GM21526 (cell line): ENCODE data around the gene FGF12.

ENCODE experiments used
- ATAC-seq: cut with Tn5 transposase; IDR thresholded peaks from one replicate; pipeline ENCODE4 v1.9.1; 2021; ENCODE audit warnings: moderate library complexity; ENCODE audit not compliant: unreplicated experiment, low FRiP score

FGF12 gene

DNA sequence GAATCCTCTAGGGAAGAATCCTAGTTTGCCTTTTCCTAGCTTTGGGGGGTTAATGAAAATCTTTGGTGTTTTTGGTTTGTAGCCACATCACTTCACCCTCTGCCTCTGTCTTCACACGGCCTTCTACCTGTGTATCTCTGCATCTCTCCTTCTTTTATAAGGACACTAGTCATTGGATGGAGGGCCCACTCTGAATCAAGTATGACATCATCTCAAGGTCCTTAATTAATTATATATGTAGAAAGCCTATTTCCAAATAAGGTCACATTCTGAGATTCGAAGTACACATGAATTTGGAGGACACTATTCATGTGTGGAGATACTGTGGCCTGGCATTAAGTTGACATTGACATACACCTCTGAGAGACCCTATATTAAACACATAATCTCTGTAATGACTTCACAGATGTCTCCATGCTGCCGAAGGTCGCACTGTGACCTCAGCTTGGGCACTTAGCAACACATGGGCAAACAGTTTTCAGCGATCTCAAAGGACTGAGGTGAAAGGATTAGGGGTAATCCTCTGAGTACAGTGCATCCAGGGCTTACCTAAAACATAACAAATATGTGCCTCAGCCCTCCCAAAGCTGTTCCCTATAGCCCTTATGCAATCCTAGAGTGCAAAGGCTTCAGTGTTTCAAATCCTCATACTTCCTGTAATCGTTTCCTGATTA lies 446.0 kb downstream of the FGF12 start:
- no peak for ATAC-seq

DNA sequence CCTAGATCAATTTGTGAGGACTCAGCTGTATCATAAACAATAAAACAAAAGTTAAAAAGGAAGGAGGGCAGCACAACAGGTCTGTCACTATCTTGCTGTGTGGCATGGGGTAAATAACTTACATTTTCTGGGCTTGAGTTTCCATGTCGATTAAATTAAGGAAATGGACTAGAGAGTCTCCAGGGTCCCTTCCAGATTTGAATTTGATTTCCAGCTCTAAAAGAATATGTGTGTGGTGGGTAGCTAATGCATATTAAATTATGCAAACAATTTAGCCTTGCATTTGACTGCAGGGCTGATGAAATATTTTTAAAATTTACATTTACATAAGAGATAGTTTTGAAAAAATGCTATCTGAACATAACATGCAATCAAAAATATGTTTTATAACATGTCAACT lies 447.7 kb downstream of the FGF12 start:
- ATAC-seq, result no peak

DNA sequence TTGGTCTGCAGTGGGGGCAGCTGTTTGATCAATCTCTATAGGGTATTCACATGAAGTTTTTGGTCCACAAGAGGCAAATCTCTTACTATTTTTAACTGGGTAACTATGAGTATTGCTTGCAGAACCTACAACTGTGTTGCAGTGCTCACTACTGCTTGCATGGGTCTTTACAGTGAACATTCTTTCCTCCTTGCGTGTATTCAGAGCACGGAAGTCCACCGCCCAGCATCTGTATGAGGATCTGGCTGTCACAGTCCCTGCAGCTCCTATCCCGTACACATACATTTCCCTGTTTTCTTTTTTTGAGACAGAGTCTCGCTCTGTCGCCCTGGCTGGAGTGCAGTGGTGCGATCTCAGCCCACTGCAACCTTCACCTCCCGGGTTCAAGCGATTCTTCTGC lies 449.9 kb downstream of the FGF12 start:
- ATAC-seq, result no peak

DNA sequence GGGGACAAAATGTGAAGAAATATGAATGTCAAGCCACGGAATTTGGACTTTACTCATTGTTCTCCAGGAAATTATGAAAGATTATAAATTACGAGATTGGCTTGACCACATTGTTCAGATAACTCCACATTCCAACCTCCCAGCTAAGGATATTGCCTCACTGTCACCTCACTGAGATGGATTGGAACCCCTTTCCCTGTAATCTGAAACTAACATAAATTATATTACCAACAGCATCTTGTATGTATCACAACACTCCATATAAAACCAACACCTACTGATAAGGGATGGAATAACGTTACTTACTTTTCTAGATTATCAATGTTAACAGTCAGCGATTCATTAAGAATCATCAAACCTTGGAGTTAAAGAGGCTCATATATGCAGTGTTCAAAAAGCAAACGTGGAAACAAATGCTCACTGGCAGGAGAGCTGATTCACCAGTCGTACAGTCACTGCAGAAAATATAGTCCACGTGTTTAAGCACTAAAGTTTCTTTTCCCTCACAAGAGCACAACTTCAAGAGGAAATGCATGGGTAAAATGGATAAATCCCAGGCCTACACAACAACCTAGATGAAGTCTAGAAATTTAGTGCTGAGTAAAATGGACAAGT lies 451.5 kb downstream of the FGF12 start:
- ATAC-seq, result no peak

DNA sequence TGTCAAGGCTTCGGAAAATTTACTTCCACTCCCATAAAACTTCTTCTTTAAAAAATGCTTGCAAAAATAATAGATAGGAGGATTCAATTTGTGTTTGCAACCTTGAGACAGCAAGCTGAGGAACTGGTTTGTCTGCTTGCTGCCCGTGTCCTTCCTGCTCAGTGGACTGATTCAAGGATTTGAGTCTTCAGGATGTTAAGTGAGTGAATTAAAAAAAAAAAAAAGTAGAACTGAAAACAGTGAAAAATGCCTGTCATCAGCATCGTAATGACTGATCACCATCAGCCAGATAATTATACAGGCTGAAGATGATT lies 453.7 kb downstream of the FGF12 start:
- no peak for ATAC-seq

DNA sequence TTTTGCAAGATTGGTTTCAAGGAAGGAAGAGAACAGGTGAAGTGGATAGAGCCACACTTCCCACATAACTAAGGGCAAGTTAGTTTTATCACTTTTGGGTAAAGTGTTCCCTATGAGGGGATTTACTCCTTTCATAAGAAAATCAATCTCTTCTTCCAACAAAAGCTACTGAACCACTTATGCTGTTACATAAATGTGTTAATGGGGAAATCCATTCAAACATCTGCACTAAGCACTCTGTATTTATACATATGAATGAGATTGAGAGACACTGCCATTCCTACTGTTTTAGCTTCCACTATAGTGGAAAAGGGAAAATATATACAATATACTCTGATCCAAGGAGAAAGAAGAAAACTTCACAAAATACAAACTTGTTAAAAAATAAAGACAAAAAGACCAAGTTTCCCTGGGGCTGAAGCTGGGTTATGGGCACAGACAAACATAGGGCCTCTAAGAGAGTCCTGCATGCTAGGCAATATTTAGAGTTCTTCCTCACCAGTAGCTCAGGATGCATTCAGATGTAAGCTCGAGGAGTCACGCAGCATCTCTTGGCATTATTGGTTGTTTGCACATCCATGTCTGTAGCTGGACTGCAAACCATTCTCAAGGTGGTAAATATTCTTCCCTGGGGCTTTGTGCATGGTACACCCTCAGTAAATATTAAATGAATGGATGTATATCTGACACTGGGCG lies 454.2 kb downstream of the FGF12 start:
- ATAC-seq, result no peak

DNA sequence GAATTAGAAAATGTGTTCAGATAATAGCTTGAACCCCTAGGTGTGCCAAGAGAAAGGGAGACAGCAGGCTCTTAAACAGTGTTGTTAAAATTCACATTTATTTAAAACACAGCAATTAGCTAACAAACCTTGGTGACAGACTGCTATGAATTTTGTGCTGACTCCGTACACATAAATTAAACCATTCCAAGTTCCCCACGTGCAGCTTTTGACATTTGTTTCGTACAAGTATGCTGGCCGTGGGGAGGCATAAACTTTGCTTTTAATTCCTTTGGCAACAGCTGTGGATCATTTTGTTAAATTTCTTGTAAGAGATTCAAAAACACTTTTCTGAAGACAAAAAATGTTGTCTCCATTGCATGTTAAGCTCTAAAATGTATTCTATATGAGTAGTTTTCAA lies 465.3 kb downstream of the FGF12 start:
- no peak for ATAC-seq

DNA sequence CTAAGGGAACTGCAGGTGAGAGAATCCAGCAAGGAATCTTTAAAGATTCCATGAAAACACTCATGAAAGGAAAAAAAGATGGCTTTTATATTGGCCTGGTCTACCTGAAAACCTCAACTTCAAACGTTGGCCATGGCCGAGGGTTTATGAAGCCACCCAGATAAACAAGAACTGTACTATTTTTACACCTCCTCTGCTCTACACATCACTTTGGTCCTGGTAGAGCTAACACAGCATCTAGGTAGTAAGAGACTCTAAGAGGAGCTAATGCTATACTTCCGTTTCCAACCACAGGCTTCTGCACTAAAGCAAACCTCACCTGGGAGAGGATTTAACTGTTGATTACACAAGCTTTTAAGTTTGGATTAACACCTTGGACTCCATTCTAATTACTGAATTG lies 466.2 kb downstream of the FGF12 start:
- no peak for ATAC-seq

DNA sequence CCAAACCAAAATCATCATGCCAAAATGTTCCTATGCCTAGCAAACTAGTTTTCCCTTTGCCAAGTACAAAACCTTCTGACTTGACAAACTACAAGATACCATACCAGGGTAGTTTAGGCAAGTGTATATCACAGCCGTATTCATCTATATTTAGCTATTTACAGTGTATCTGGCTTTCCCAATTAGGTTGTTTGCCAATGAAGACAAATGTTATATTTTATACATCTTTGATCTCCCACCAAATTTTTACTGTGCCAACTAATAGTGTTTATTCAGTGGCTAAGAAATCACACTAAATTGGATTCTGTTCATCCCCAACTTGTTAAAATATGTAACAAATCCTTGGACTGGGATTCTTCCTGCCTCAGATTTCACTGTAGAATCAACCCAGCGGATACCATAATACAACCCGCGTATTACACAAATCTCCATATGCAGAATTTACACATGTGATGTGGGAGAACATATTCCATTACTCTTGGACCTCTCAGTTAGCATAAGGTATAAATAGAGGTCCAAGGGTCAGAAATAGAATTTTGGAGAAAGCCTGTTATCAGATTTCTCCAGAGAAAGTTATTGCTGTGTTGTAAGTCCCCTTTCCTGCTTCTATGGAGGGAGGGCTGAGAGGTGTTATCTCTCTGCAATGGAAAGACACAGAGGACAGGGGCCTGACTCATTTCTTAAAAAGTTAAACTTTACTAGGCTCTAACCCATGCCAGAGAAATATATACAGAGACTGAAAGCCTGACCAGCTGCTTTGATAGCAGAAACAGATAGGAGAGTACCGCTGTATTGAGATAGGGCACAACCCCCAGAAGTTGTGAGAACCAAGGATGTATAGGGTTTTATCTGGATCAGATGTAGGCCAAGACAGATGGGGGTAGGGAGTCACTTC lies 467.0 kb downstream of the FGF12 start:
- ATAC-seq, result no peak

DNA sequence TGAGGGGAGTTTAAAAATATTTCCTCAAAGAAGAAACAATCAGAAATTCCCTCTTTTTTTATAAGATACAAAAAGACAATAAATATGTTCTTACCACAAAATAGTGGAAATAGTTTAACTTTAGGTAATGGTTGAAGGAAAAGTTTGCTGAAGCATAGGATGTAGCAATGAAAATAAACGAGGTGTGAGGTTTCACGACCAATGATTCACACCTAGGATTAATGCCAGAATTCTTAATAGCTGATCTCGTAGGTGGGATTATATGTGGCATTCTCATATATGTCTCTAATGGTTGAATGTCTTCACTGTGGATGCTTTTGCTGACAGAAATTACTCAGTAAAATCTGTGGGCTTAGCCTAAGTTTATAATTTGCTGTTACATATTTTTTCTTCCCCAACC lies 467.7 kb downstream of the FGF12 start:
- no peak for ATAC-seq

DNA sequence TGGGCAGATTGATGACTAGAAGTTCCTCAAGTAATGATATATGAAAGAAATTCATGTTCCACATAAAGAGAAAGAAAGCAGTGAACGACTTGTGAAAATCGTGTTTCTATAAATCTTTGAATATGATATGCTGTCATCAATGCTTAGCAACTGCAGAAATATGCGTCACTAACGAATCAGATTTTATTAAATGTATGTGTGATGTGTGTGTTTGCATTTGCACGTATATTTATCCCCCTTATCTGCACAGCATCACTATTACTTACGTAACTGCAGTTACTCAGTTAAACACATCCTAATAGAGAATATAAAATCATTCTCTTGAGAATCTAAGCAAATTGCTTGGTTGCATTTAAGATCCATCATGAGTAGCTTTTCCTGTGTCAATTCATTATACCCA lies 468.6 kb downstream of the FGF12 start:
- no peak for ATAC-seq

DNA sequence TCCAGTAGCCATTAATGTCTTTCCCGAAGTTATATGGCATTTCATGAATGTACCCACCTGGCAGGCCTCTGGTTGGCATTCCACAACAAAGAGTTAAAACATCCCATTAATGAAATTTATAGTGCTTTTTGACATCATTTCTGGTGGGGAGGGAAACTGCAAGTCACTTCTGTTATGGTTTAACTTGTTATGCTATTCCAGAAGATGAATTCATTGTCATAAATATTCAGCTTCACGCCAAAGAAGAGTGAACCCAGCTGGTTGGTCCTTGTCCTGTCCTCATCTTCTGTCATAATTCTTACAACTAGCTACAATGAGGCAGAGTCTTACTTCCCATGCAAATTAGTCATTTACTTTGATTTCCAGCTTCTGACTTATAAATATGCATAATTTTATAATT lies 471.5 kb downstream of the FGF12 start:
- no peak for ATAC-seq

DNA sequence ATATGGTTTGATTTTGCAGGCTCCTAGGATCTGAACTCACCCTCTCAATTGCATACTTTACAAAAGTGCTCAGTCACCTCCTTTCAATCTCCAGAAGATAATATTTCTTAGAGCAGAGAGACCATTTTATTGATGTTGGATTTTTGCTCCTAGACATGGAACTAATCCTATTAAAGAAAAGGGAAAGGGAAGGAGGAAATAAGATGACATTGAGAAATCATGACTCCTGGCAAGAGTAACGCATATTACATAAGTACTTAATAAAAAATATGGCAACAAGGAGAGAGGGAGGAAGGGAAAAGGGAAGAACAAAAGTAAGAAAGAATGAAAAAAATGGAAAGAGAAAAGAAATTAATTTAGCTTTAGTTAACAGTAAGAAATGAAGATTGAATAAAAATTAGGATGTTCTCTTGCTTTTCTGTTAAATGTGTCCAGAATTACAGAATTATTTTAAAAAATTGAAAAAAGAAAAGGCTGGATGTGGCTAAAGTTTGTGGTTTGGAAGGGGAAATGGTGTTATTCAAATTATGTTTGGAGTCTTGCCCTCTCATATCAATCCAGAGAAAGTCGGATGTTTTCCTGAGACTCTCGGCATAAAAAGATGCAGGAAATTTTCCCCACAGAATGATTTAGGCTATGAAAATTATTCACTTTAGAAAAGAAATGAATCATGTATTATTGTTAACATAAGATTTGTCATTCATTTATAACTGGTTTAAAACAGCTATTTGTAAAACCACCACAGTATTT lies 474.0 kb downstream of the FGF12 start:
- no peak for ATAC-seq

DNA sequence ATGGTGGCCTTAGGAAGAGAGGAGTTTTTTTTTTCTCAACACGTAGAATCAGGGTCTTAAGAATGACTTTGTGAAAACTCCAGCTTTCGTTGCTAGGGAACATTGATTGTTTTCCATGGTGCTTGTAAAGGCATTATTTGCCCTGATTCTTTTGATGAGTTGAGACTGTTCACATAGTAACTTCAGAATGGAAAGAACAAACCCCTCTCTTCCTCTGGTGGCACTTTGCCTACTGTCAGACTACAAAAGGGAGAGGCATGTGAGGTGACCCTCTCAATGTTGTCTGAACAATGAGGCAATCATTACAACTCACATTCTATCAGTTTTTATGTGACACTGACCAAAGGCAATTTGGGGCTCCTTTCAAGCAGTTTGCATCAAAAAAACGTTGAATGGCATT lies 477.8 kb downstream of the FGF12 start:
- no peak for ATAC-seq

DNA sequence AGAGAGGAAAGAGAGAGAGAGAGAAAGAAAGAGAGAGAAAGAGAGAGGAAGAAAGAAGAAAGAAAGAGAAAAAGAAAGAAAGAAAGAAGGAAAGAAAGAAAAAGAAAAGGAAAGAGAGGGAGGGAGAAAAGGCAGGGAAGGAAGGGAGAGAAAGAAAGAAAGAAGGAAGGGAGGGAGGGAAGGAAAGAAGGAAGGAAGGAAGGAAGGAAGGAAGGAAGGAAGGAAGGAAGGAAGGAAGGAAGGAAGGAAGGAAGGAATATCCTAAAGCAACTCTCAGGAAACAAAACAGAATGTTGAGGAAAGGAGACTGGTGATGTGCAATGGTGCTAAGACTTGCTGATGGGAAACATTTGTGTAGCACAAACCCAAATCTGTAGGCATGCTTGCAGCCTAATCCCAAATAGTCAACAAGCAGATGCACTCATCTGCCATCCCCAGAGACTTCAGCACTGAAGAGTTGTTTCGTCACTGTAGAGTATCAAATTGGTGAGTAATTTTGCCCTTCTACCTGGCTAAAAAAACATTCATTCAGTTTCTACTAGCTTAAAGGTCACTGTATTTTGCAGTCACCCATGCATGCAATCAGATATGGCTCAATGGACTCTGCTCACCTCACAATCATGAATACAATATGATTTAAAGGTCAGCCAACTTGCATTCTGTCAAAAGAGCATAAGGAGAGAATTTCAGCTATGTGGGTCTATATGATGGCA lies 480.3 kb downstream of the FGF12 start:
- no peak for ATAC-seq

DNA sequence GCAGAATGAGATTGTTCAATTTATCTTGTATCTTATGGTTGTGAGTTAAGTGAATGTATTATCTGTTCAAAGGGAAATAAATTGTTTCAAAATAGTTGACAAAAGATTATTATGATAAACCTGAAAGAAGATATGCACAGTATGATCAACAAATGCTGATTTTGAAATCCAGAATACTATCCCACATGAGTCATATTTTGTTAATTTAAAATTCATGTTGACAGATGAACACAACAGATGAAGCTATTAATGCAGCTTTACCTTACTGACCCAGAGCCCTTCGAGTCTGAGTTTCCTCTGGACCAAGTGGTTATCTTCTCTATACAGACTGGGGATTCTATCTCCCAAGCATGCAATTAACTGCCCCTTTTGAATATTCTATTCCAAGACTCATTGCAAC lies 482.8 kb downstream of the FGF12 start:
- no peak for ATAC-seq

DNA sequence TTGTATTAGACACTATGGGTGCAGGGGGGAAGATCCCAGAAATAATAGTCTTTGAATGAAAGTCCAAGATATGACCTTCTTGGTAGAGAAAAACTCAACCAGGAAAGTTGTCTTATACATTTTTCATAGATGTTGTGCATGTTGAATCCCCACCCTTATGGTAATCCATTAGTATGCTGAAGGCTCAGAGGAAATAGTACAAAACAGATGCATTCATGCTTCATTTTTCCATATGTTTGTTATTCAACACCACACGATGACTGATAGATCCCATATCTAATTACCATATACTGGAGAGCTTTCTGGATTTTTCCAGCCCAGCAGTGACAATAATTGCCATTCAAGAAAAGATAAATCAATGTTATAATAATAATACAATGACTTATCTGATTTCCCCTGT lies 487.4 kb downstream of the FGF12 start:
- ATAC-seq, result no peak

DNA sequence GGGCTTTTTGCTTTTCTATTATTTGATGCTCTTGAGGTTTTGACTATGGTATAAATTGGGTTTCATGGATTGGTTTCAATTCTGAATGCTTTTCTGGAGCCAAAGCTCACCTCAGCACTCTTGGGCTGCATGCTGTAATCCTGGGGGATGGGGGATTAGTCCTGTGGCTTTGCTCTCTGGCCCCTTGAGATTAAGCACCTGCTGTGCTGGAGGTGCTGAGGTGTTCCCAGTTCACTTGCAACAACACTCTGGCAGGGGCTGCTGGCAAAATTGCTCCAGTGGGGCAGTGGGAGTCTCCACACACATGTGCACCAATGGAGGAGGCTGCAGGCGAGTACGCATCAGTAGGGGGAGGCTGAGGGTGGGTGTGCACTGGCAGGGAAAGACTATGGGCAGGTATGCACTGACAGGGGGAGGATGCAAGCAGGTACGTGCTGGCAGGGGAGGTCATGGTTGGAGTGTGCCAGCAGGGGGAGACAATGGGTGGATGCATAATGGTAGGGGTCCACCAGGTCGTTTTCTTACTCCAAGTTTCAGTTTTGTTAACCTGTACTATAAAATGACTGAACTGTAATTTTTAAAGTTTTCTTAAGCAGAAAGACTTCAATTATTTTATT lies 489.2 kb downstream of the FGF12 start:
- ATAC-seq, result no peak

DNA sequence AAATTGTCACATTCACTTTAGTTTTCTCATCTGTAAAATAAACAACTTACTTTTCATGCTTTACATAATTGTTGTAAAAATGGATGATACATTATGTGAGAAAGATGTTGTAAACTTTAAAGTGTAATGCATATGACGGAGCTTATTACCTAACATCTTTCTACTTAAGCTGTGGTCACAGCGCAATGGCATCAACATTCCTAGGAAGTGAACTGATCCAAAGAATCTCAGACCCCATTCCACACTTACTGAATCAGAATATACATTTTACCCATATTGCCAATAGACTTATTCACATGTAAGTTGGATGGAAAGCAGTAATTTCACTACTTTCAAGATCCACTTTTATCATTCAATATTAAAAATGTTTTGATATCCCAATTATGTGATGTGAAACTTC lies 497.5 kb downstream of the FGF12 start:
- ATAC-seq, result no peak
